Activated CD4-positive, alpha-beta memory T cell treated with anti-CD3 and anti-CD28 coated beads, Interleukin-2, amount 10 ng/mL, durations not matched to agents 7 days and 5 days (primary cell): Measurements from ENCODE around the gene TCP11X2. TPM values are rescaled to one million over a fixed set of nuclear protein-coding genes. Genes with fewer than 3 reads are reported as not detected.
"Not testable (repeated sequence)": the region's sequence is repeated elsewhere in the genome, so short reads cannot be mapped to it uniquely, and the experiment has no call there.

ENCODE experiments used
- CTCF ChIA-PET: fragments of 350-600 bp; sonication (Branson Sonifier 250); formaldehyde crosslinking; loops from one replicate; lab custom pipeline; 2021; ENCODE audit warnings: antibody characterized with exemption, inconsistent platforms; lab: Charles Lee
- POLR2A ChIA-PET: fragments of 350-600 bp; sonication (Branson Sonifier 250); formaldehyde crosslinking; loops from one replicate; lab custom pipeline; 2021; ENCODE audit warnings: antibody characterized with exemption; lab: Charles Lee
- DNase-seq: peaks from one replicate; pipeline ENCODE4 v3.0.0-alpha.2; 2020
- H3K27ac Mint-ChIP-seq: one replicate; pipeline ENCODE4 v1.8.0; 2021; ENCODE audit warnings: mild to moderate bottlenecking, mixed read lengths
- H3K27me3 Mint-ChIP-seq: one replicate; pipeline ENCODE4 v1.8.0; 2021; ENCODE audit warnings: mixed read lengths
- H3K36me3 Mint-ChIP-seq: one replicate; pipeline ENCODE4 v1.8.0; 2021; ENCODE audit warnings: low read depth, mixed read lengths
- H3K4me1 Mint-ChIP-seq: one replicate; pipeline ENCODE4 v1.8.0; 2021; ENCODE audit warnings: mixed read lengths
- H3K4me3 Mint-ChIP-seq: one replicate; pipeline ENCODE4 v1.8.0; 2021; ENCODE audit warnings: mild to moderate bottlenecking, mixed read lengths
- H3K9me3 Mint-ChIP-seq: one replicate; pipeline ENCODE4 v1.8.0; 2021; ENCODE audit warnings: mixed read lengths
- total RNA-seq, 2 experiments: library from RNA; stranded (reverse); gene quantifications; one replicate each; pipeline ENCODE4 v1.2.3, GENCODE V29; 2021

Gene TCP11X2
- total RNA-seq = not detected

DNA sequence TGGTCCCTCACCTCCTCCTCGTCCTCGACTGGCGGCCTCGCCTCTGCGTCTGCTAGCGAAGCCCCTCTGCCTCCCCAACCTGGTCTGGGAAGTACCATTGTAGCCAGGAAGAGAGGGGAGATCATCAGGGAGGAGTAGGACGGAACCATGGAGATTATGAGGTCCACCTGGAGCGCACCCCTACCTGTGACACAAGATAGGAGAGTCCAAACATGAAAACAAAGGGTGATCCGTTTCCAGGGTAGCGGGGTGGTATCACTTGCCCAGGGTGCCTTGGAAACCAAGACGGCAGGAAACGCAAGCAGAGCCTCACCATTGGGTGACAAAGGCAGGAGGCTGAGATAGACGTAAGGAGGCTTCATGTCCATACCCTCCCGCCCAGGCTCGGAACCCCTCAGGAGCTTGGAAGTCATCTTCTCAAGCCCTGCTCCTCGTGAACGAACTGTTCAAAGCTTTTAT lies at the start of gene TCP11X2:
Gene TCP11X2, minus strand, starts transcription at position 51 of the 459 bp plus-strand sequence.
- CTCF ChIA-PET, H3K9me3 Mint-ChIP-seq, H3K36me3 Mint-ChIP-seq, H3K27ac Mint-ChIP-seq, H3K4me1 Mint-ChIP-seq, DNase-seq, H3K4me3 Mint-ChIP-seq, POLR2A ChIA-PET, H3K27me3 Mint-ChIP-seq: not testable (repeated sequence)

DNA sequence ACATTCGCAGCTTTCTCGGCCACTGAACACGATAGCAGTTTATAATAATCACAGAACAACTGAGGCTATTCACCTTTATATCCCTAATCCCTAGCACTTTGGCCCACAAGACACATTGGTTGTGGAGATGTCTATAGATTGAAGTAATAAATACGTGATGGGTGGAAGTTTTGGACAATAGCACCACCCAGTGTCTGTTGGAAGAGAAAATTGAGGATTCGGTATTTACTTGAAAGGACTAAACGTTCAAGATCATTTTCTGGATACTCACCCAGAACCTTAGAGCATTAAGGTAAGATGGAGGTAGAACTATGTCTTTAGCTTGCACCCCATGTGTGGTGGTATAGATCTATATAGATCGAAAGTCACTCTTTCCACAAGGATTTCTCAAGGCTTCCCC lies 45.7 kb upstream of the TCP11X2 start:
- DNase-seq = no peak
- no peak overlapping the region for H3K4me3 Mint-ChIP-seq
- H3K27me3 Mint-ChIP-seq = peaks cover 38% of the 10 kb centered on the region
- ChIA-PET CTCF (no interaction called here), POLR2A (no interaction called here)
- no peaks in the 10 kb centered on the region for H3K36me3 Mint-ChIP-seq
- H3K4me1 Mint-ChIP-seq = peaks cover 5% of the 10 kb centered on the region
- no peak overlapping the region for H3K27ac Mint-ChIP-seq
- no peaks in the 10 kb centered on the region for H3K9me3 Mint-ChIP-seq

DNA sequence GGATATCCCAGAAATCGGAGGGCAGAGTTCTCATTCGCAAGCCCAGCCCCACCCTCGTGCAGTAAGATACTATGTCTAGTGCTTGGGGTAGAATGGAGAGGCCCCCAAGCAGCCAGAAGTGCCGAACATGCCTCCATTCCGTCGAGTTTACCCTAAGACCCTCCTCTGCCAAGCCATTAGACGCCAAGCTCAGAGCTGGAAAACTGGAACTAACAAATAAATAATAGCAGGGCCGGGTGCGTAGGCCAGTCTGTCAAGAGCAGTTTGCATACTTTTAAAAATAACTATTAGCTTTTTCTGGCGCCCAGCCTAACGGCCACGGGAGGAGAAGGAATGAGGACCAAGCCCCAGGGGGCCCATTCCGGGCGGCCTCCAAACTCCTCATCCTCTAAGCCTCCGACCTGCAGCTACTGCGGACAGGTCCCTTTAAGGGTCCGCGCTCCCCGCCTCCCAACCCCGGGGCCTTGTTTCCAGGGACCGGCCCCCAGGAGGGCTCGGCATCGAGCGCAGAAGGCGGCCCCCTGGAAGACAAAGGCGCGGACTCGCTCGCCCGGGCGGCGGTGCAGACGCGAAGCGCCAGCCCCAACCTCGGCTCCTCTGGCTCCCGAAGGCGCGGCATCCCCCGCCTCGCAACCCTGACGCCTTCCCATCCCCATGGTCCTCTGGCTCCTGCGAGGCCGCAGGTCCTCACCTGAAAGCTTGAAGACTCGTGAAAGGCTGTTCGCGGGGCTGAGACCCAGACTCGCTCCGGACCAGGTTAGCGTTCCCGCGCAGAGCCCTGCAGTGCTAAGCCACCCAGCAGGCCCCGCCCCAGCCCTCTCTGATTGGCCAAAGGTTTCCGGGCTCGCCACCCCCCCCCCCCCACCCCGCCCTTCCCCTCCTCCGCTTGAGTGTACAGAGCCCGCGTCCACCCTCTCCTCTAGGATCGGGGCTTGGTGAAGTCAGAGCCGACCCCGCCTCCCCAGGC lies 44.6 kb upstream of the TCP11X2 start, which contains the start of gene TMSB15A:
Gene TMSB15A, minus strand, starts transcription at position 765 of the 967 bp plus-strand sequence.
- H3K4me1 Mint-ChIP-seq = peaks cover 5% of the 10 kb centered on the region
- peaks cover 38% of the 10 kb centered on the region for H3K27me3 Mint-ChIP-seq
- H3K36me3 Mint-ChIP-seq = no peaks in the 10 kb centered on the region
- DNase-seq = peak; percentile 42
- ChIA-PET CTCF (no interaction called here), POLR2A (no interaction called here)
- no peaks in the 10 kb centered on the region for H3K9me3 Mint-ChIP-seq
- peak within 1 kb of the TSS; percentile 69 for H3K4me3 Mint-ChIP-seq
- H3K27ac Mint-ChIP-seq = no peak within 1 kb of the TSS

DNA sequence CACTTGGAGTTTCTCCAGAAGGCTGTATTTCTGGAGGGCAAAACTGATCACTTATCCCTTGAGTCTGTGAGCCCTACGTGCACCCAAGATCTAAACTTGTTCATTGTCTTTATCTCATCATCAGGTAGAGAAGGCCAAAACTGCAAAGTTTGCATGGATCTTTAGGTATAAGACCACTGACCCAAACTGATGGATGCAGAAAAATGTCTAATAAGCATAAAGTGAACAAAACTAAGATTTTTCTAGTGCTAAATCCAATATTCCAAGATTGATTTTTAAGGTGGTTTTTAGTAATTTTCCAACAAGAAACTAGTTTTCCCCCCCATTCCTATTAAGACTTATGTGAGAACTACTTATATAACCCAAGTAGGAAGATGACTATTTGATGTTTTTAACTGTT lies 42.9 kb upstream of the TCP11X2 start:
- DNase-seq = no peak
- Mint-ChIP-seq H3K27me3 (peaks cover 43% of the 10 kb centered on the region), H3K36me3 (no peaks in the 10 kb centered on the region), H3K27ac (no peak overlapping the region), H3K9me3 (no peaks in the 10 kb centered on the region), H3K4me3 (no peak overlapping the region), H3K4me1 (peaks cover 5% of the 10 kb centered on the region)
- ChIA-PET CTCF (no interaction called here), POLR2A (no interaction called here)

DNA sequence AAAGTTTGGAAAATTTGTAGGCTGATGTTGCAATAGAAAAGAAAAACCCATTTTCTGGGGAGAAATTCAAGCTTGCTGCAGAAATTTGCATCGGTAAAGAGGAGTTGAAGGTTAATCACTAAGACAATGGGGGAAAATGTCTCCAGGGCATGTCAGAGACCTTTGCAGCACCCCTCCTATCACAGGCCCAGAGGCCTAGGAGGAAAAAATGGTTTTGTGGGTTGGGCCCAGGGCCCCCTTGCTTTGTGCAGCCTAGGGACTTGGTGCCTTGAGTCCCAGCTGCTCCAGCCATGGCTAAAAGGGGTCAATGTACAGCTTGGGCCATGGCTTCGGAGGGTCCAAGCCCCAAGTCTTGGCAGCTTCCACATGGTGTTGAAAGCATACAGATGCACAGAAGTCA lies 27.1 kb upstream of the TCP11X2 start:
- DNase-seq = no peak
- ChIA-PET CTCF (no interaction called here), POLR2A (no interaction called here)
- Mint-ChIP-seq H3K36me3 (no peaks in the 10 kb centered on the region), H3K9me3 (no peaks in the 10 kb centered on the region), H3K27me3 (no peaks in the 10 kb centered on the region), H3K4me1 (no peaks in the 10 kb centered on the region), H3K27ac (no peak overlapping the region), H3K4me3 (no peak overlapping the region)

DNA sequence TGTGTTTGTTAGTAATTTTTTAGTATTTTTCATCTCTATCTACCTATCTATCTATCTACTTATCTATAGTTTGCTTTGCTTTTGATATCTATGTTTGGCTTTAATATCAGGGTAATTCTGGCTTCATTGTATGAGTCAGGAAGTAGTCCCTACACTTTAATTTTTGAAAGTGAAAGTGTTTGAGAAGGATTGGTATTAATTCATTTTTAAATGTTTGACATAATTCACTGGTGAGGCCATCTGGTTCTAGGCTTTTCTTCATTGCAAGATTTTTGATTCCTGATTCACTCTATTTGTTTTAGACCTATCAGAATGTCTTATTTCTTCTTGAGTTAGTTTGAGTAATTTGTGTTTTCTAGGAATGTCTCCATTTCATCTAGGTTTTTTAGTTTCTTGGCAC lies 20.2 kb upstream of the TCP11X2 start:
- no peak overlapping the region for H3K27ac Mint-ChIP-seq

DNA sequence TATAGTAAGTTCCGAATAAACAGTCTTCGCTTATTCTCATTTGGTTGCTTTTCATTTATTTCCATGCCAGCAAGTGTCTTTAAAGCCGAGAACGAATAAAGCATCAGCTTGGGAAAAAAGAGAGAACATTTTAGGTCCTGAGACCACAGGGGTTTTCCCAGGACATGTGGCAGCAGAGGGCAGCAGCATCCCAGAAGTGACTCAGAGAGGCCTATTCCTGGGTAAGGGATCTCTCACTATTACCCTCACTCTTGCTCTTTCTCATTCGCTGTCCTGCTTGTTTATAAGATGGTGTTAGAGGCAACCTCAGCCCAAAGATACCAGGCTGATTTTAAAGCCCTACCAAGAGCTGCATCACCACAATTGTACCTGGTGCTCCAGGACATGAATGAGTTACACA lies 7.2 kb upstream of the TCP11X2 start:
- H3K4me3 Mint-ChIP-seq, CTCF ChIA-PET, H3K27ac Mint-ChIP-seq, H3K27me3 Mint-ChIP-seq, H3K9me3 Mint-ChIP-seq, POLR2A ChIA-PET, H3K36me3 Mint-ChIP-seq, DNase-seq, H3K4me1 Mint-ChIP-seq: not testable (repeated sequence)

More for the DNA sequence above, 20.2 kb upstream of the TCP11X2 start:
- Mint-ChIP-seq H3K36me3 (no peaks in the 10 kb centered on the region), H3K9me3 (no peaks in the 10 kb centered on the region), H3K4me3 (no peak overlapping the region), H3K27me3 (no peaks in the 10 kb centered on the region), H3K4me1 (no peaks in the 10 kb centered on the region)
- ChIA-PET CTCF (no interaction called here), POLR2A (no interaction called here)
- no peak for DNase-seq

DNA sequence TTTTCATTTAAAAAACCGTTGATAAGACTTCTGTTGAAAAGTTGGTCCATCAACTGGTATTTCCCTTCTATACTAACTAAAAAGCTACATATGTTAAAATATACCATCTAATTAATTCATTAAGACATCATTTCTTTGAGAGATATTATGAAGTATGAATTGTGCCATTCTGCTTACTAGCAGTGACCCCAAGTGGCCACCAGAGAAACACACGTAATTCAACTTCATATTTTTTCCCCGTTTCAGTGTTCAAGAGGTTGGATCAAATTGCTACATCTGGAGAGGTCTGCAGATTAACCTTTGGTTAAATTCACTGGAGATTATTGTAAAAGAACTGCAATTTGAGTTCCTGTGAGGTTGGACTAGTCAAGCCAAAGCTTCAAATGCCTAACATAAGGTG lies 1.4 kb downstream of the TCP11X2 start:
- H3K36me3 Mint-ChIP-seq, POLR2A ChIA-PET, H3K27me3 Mint-ChIP-seq, DNase-seq, H3K4me1 Mint-ChIP-seq, H3K9me3 Mint-ChIP-seq, H3K27ac Mint-ChIP-seq, CTCF ChIA-PET, H3K4me3 Mint-ChIP-seq: not testable (repeated sequence)

DNA sequence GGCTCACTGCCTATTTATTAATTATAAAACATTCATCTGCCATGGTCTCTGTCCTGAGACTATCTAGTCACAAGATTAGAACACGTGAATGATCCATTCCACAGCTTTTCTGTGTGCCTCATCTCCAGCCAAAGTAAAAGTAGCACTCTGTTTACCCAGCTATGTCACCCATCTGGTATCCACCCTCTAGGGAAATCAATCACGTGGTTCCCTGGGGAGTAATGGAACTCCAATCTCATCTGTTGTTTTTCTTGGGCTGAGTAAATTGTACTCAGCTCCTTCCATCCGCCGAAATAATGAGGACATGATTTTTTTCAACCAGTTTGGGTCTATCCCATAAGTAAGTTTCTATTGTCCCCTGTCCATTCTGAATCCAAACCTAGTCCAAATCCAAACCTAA lies 13.0 kb downstream of the TCP11X2 start:
- POLR2A ChIA-PET, H3K4me1 Mint-ChIP-seq, H3K27me3 Mint-ChIP-seq, CTCF ChIA-PET, H3K4me3 Mint-ChIP-seq, DNase-seq, H3K27ac Mint-ChIP-seq, H3K36me3 Mint-ChIP-seq, H3K9me3 Mint-ChIP-seq: not testable (repeated sequence)

DNA sequence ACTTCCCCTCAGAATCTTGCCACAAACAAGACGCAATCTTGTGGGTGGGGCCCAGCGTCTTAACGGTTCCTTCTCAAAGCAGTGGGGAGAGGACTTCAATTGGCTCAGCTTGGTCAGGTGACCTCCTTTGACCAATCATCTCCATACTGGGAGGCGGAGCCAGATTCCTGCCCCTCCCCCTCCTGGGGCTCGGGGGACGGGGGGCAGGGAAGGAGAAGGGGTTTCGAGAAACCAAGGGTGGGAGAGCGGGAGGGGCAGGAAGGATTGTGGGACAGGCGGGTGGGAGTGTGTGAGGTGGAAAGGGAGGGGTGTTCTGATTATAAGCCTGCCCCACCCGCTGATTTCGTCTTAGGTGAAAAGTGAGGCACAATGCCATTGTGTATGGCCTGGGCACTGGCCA lies 31.7 kb downstream of the TCP11X2 start, which contains the start of gene NXF2B:
Gene NXF2B, minus strand, starts transcription at position 101 of the 400 bp plus-strand sequence. CDS start 59,972 bp downstream, outside the sequence.
- H3K27ac Mint-ChIP-seq, CTCF ChIA-PET, H3K4me3 Mint-ChIP-seq, H3K27me3 Mint-ChIP-seq, H3K36me3 Mint-ChIP-seq, H3K9me3 Mint-ChIP-seq, DNase-seq, H3K4me1 Mint-ChIP-seq, POLR2A ChIA-PET: not testable (repeated sequence)

DNA sequence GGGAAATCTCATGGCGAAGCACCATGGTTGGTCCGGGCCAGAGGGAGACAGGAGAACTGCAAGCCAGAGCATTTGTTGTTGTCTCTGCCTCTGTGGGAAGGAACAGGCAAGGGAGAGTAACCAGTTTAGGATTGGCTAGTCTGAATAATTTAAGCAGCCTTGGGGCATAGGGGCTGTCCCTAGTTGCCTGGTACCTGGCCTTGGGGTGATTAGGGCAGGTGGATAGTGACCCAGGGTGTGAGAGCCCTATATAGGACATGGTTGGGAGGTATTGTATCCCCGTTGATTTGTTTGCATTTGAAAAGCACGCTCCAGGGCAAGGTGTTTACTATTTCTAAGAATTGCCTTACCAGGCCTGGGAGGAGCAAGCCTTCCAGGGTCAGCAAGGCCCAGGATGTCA lies 57.1 kb downstream of the TCP11X2 start:
- DNase-seq, H3K4me1 Mint-ChIP-seq, CTCF ChIA-PET, H3K9me3 Mint-ChIP-seq, POLR2A ChIA-PET, H3K27ac Mint-ChIP-seq, H3K4me3 Mint-ChIP-seq, H3K27me3 Mint-ChIP-seq, H3K36me3 Mint-ChIP-seq: not testable (repeated sequence)
